OCI-M1 (cell line): ENCODE data around the gene CLDN5.
"Not testable (repeated sequence)": the region's sequence is repeated elsewhere in the genome, so short reads cannot be mapped to it uniquely, and the experiment has no call there.

Source experiments
- DNase-seq: peaks from one replicate; lab custom pipeline; 2025; lab: John Stamatoyannopoulos, UW

Gene CLDN5

DNA sequence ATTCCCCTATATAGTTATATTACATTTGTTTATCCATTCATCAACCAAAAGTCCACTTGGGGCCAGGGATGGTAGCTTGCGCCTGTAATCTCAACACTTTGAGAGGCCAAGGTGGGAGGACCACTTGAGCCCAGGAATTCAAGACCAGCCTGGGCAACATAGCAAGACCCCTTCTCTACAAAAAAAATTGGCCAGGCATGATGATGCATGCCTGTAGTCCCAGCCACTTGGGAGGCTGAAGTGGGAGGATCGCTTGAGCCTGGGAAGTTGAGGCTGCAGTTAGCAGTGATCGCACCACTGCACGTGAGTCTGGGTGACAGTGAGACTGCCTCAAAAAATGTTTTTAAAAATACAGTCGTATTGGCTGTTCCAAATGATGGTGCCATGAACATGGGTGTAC, 24.2 kb upstream of the CLDN5 start:
- not testable (repeated sequence) for DNase-seq

- DNase-seq, result no peak
Measured at GRCh38 chr22:19547620-19548019, 23.4 kb upstream of the CLDN5 start.

DNA sequence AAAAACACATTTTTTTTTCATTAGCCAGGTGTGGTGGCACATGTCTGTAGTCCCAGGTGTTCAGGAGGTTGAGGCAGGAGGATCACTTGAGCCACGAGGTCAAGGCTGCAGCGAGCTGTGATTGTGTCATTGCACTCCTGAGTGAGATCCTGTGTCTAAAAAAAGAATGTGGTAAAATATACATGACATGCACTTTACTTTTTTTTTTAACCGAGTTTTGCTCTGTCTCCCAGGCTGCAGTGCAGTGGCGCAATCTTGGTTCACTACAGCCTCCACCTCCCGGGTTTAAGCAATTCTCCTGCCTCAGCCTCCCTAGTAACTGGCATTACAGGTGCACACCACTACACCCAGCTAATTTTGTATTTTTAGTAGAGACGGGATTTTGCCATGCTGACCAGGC, 22.5 kb upstream of the CLDN5 start:
- DNase-seq, result no peak

DNA sequence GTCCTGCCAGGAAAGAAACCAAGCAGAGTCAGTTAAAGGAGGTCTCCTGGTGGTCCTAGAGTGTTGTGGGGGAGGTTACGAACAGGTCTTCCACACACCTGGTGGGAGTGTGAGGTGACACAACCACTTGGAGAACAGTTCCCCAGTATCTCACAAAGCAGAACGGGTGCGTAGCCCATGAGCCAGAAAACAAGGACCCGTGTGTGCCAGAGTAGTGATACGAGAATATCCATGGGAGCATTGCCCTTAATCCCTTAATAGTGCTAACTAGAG, 21.7 kb upstream of the CLDN5 start:
- DNase-seq, result no peak

DNA sequence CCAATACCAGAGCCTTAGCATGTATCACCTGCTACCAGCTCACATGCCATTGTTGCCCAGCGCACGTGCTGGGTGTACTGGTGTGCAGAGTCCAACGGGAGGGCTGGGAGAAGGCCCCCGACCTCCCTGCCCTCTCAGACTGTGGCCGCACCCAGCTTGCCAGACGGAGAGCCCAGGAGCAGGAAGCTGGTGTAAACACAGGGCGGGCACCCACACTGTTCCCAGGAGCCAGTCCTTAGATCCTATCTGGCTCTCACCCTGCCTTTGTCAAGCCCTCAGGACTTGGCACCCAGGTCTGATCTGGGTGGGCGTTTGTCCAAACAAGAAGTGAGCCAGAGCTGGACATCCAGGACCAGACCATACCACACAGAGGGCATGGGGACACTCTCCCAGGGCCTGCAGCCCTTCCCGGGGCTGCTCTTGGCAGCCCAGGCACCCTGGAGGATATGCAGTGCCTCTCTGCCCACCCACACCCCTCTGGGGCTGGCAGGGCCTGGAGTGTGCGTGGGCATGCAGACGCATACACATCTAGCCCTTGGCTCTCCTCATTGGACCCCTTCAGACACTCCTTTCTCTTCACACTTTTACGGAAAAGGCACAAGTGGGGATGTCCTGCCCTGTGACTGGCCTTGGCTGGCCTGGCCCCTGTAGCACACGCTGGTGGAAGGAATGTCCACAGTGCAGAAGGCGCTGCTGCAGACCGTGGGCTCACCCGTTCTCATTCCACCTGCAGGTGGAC, 19.9 kb upstream of the CLDN5 start:
- no peak for DNase-seq

DNA sequence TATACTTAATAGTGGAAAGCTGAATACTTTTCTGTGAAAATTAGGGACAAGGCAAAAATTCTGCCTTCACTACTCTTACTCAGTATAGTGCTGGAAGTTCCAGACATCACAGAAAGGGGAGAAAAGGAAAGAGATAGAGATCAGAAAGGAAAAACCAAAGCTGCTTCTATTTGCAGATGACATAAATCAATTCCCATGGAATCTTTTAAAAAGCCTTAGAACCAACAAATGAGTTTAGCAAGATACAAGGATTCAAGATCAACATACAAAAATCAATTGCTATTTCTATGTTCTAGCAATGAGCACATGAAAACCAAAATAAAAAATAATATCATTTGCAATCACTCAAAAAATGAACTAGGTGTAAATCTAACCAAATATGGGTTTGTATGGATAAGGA, 16.2 kb upstream of the CLDN5 start:
- DNase-seq, result no peak

DNA sequence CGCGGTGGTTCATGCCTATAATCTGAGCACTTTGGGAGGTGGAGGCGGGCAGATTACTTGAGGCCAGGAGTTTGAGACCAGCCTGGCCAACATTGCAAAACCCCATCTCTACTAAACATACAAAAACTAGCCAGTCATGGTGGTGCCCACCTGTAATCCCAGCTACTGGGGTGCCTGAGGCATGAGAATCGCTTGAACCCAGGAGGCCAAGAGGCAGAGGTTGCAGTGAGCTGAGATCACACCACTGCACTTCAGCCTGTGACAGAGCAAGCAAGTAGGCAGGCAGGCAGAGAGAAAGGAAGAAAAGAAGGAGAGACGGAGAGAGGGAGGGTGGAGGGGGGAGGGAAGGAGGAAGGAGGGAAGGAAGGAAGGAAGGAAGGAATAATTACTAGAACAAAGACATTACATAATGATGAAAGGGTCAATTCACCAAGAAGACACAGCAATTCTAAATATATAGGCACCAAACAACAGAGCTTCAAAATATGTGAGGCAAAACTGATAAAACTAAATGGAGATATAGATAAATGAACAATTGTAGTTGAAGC, 13.8 kb upstream of the CLDN5 start:
- no peak for DNase-seq

- no peak for DNase-seq
Measured at GRCh38 chr22:19536564-19536963, 12.4 kb upstream of the CLDN5 start.

DNA sequence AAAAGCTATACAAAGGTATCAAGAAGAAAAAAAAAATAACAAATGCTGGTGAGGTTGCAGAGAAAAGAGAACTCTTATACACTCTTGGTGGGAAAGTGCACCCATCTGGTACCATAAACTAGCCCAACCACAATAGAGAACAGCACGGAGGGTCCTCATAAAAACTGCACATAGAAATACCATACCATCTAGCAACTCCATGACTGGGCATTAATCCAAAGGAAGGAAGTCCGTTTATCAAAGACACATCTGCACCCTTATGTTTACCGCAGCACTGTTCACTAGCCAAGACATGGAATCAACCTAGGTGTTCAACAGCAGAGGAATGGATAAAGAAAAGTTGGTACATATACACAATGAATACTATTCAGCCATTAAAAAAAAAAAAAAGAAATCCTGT, 10.8 kb upstream of the CLDN5 start:
- DNase-seq, result no peak

- no peak for DNase-seq
Measured at GRCh38 chr22:19533857-19534256, 9.6 kb upstream of the CLDN5 start.

GRCh38 chr22:19533049-19533626, 8.9 kb upstream of the CLDN5 start:
- no peak for DNase-seq

- not testable (repeated sequence) for DNase-seq
Measured at GRCh38 chr22:19531327-19531726, 7.1 kb upstream of the CLDN5 start.

GRCh38 chr22:19530751-19531150, 6.5 kb upstream of the CLDN5 start:
- no peak for DNase-seq

DNA sequence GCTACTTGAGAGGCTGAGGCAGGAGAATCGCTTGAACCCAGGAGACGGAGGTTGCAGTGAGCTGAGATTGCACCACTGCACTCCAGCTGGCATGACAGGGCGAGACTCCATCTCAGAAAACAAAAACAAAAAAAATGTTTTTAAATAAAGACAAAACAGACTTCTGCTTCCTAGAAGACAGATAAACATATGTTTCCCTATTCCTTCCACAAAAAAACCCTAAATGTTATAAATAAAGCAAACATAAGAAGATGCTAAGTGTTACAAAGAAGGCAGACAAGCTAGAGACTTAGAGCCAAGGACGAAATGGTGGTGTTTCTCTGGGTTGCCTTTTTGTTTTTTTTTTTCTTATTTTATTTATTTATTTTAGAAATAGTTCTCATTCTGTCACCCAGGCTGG, 5.6 kb upstream of the CLDN5 start:
- DNase-seq, result no peak

- no peak for DNase-seq
Measured at GRCh38 chr22:19527861-19528417, 3.7 kb upstream of the CLDN5 start.

GRCh38 chr22:19527321-19527721, 3.1 kb upstream of the CLDN5 start:
- no peak for DNase-seq

- DNase-seq, result no peak
Measured at GRCh38 chr22:19526702-19527111, 2.5 kb upstream of the CLDN5 start.

DNA sequence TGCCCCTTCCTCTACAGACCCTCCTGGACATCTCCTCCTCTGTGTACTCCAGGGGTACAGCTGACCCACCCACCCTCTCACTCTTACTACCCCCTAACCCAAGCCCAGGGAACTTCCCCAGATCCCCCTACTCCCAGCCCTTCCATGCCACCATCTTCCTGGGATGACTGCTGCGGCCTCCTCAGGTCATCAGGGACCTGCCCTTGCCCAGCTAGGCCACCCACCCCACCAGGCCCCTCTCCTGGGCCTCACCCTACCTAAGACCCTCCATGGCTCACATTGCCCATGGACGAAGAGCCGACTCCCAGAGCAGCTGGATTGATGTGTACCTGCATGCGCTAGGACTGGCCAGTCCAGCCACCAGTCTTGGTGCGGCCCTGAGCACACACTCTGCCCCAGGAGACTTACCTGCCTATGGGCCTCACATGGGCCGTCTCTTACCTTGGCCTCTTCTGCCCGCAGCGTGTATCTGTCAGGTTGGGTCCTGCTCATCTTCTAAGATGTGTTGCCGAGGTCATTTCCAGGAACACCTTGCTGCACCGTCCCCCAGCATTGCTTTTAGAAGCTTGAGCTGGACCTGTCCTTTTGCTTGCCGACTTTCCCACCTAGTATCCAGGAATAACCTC, 2.0 kb upstream of the CLDN5 start:
- no peak for DNase-seq

GRCh38 chr22:19525666-19526065, 1.5 kb upstream of the CLDN5 start:
- no peak for DNase-seq

DNA sequence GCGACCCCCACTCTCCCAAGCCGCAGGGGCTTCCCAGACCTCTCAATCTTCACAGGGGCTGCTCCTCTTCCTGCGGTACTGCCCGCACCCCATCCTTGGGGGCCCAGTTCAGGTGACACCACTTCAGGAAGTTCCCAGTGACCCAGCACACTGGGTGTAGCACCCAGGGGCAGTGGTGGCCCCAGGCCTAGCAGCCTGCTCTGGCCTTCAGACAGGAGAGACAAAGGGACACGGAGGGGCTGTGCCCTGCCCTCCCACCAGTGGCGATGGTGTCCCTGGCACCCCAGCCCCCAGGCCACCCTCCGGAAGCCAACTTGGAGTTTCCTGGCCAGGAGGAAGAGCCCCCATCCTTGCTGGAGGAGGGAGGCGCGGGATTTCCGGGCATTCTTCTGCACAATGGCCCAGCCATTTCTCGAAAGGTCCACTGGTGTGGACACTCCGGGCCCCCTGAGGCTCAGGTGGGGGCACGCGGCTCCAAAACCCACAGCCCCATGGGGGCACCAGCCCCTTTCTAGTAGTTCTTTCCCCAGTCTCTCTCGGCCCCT, 978 bp upstream of the CLDN5 start:
- no peak for DNase-seq

DNA sequence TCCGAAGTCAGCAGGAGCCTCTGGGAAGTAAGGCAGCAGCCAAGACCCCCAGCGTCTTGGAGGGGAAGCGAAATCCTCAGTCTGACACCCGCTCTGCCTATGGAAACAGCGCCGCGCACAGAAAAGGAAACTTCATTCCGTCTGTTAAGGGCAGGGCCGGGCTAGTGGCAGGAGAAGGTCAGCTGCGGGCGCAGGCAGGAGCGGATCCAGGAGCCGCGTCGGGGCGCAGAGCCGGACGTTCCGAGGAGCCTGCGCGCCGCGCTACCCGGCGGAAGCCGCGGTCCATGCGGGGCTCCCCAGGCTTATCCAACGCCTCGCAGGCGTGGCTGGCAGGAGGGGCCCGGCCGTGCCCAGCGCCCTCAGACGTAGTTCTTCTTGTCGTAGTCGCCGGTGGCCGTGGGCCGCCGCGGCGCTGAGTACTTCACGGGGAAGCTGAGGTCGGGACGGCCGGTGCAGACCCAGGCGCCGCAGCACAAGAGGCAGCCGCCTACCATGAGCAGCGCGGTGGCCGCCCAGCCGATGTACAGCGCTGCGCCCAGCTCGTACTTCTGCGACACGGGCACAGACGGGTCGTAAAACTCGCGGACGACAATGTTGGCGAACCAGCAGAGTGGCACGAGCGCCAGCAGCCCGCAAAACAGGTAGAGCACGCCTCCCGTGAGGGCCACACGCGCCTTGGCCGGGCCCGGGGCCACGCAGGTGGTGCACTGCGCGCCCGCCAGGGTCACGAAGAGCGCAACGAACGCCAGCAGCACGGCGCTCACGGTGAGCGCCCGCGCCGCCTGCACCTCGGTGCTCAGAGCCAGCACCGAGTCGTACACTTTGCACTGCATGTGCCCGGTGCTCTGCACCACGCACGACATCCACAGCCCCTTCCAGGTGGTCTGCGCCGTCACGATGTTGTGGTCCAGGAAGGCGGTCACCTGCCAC, 705 bp downstream of the CLDN5 start:
- no peak for DNase-seq

- no peak for DNase-seq
Measured at GRCh38 chr22:19522881-19523239, 1.4 kb downstream of the CLDN5 start.
